CD1c-positive myeloid dendritic cell (primary cell): ENCODE results near the gene AOC1.

Source experiments
- DNase-seq: peaks from one replicate; pipeline ENCODE4 v3.0.0-alpha.2; 2016; ENCODE audit errors: extremely low spot score

Gene AOC1

GRCh38 chr7:150831851-150832250, 20.5 kb upstream of the AOC1 start:
- DNase-seq, result no peak

GRCh38 chr7:150835019-150835418, 17.3 kb upstream of the AOC1 start:
- DNase-seq, result no peak

GRCh38 chr7:150835702-150836280, 16.5 kb upstream of the AOC1 start:
- DNase-seq, result no peak

- no peak for DNase-seq
Observed at GRCh38 chr7:150838965-150839650, 13.2 kb upstream of the AOC1 start.

GRCh38 chr7:150842018-150842417, 10.3 kb upstream of the AOC1 start:
- no peak for DNase-seq

GRCh38 chr7:150842716-150843115, 9.6 kb upstream of the AOC1 start:
- DNase-seq, result no peak

GRCh38 chr7:150845421-150845861, 6.9 kb upstream of the AOC1 start:
- DNase-seq, result peak; percentile 45

GRCh38 chr7:150846291-150847115, 5.8 kb upstream of the AOC1 start:
- no peak for DNase-seq

- no peak for DNase-seq
Observed at GRCh38 chr7:150847536-150847935, 4.8 kb upstream of the AOC1 start.

GRCh38 chr7:150848111-150848510, 4.2 kb upstream of the AOC1 start:
- no peak for DNase-seq

- DNase-seq, result no peak
Observed at GRCh38 chr7:150848561-150849115, 3.7 kb upstream of the AOC1 start.

- no peak for DNase-seq
Observed at GRCh38 chr7:150849204-150849775, 3.0 kb upstream of the AOC1 start.

- DNase-seq, result no peak
Observed at GRCh38 chr7:150850273-150850672, 2.0 kb upstream of the AOC1 start.

GRCh38 chr7:150851492-150852370, 586 bp upstream of the AOC1 start:
- DNase-seq, result no peak

- DNase-seq, result no peak
Observed at GRCh38 chr7:150854066-150855000, 2.0 kb downstream of the AOC1 start.

GRCh38 chr7:150855046-150855445, 2.7 kb downstream of the AOC1 start:
- DNase-seq, result no peak

- DNase-seq, result no peak
Observed at GRCh38 chr7:150855476-150856302, 3.4 kb downstream of the AOC1 start.

- DNase-seq, result no peak
Observed at GRCh38 chr7:150856303-150857275, 4.3 kb downstream of the AOC1 start.
